H1 (cell line): ENCODE results near the gene UBC. TPM values are rescaled to one million over a fixed set of nuclear protein-coding genes. Genes with fewer than 3 reads are reported as not detected.

Experiments used
- CTCF ChIA-PET: fragments of 300-600 bp; sonication (Branson Sonifier 250); formaldehyde crosslinking; loops from one replicate; lab custom pipeline; 2021; ENCODE audit not compliant: partially characterized antibody; lab: Charles Lee
- POLR2A ChIA-PET: fragments of 300-600 bp; sonication (Branson Sonifier 250); formaldehyde crosslinking; loops from one replicate; lab custom pipeline; 2021; ENCODE audit warnings: inconsistent platforms; ENCODE audit not compliant: partially characterized antibody; lab: Charles Lee
- DNase-seq, 2 experiments: peaks; one replicate each; pipeline versions ENCODE4 v3.0.0 to v3.0.0-alpha.2; 2010 to 2022; ENCODE audit warnings: low spot score in 2 of 2, low read depth in 1 of 2, mixed read lengths in 1 of 2
- FAIRE-seq: peaks from 2 replicates; lab custom pipeline; 2011; peaks lifted over from hg19 to GRCh38; lab: Jason Lieb, UNC
- H2AFZ ChIP-seq: 2 replicates; pipeline ENCODE4 v1.8.1; 2012; ENCODE audit warnings: low read length, inconsistent platforms
- H2AK5ac ChIP-seq: 2 replicates; pipeline ENCODE4 v1.6.1; 2013; ENCODE audit warnings: low read depth, low read length
- H2BK120ac ChIP-seq: replicated peaks from 2 replicates; pipeline ENCODE3; 2013; ENCODE audit warnings: low read depth, low read length, inconsistent platforms
- H2BK12ac ChIP-seq: 2 replicates; pipeline ENCODE4 v1.6.1; 2013; ENCODE audit warnings: low read depth, low read length
- H2BK15ac ChIP-seq: 2 replicates; pipeline ENCODE4 v1.6.1; 2013; ENCODE audit warnings: low read length
- H2BK20ac ChIP-seq: 2 replicates; pipeline ENCODE4 v1.6.1; 2013; ENCODE audit warnings: low read length
- H2BK5ac ChIP-seq: 2 replicates; pipeline ENCODE4 v1.6.1; 2013; ENCODE audit warnings: low read depth, low read length
- H3K14ac ChIP-seq: 2 replicates; pipeline ENCODE4 v1.6.1; 2013; ENCODE audit warnings: inconsistent platforms; ENCODE audit not compliant: insufficient read length
- H3K18ac ChIP-seq: 2 replicates; pipeline ENCODE4 v1.6.1; 2013; ENCODE audit warnings: low read length; ENCODE audit errors: extremely low read depth
- H3K23ac ChIP-seq: 2 replicates; pipeline ENCODE4 v1.6.1; 2013; ENCODE audit warnings: inconsistent platforms; ENCODE audit not compliant: insufficient read length
- H3K23me2 ChIP-seq: 2 replicates; pipeline ENCODE4 v1.6.1; 2013; ENCODE audit warnings: low read depth, low read length
- H3K27ac ChIP-seq: 2 replicates; pipeline ENCODE4 v1.6.1; 2011; ENCODE audit warnings: low read depth, low read length, inconsistent platforms
- H3K27me3 ChIP-seq, 4 experiments: replicated peaks in 1 of 4; 1 replicate in 1 of 4; 2 replicates in 3 of 4; pipeline versions ENCODE4 v1.6.1 to v1.8.1; 2011 to 2013; ENCODE audit warnings: low read length in 3 of 4, mild to moderate bottlenecking in 3 of 4, inconsistent platforms in 2 of 4, mixed read lengths in 2 of 4, moderate library complexity in 1 of 4; ENCODE audit not compliant: control insufficient read depth in 3 of 4, insufficient read depth in 3 of 4; ENCODE audit errors: extremely low read depth in 1 of 4
- H3K36me3 ChIP-seq, 4 experiments: 2 replicates each; pipeline versions ENCODE4 v1.6.1 to v1.8.1; 2011 to 2013; ENCODE audit warnings: mild to moderate bottlenecking in 4 of 4, low read length in 3 of 4, moderate library complexity in 2 of 4, control low read depth in 1 of 4, inconsistent platforms in 1 of 4; ENCODE audit not compliant: insufficient read depth in 4 of 4, control insufficient read depth in 2 of 4
- H3K4ac ChIP-seq: replicated peaks from 2 replicates; pipeline ENCODE3; 2013; ENCODE audit warnings: low read length, low read depth, mixed read lengths, inconsistent platforms; ENCODE audit not compliant: insufficient read length
- H3K4me1 ChIP-seq, 4 experiments: replicated peaks in 1 of 4; 1 replicate in 1 of 4; 2 replicates in 3 of 4; pipeline versions ENCODE4 v1.6.1 to v1.8.1; 2011 to 2013; ENCODE audit warnings: low read length in 3 of 4, inconsistent platforms in 2 of 4, mixed read lengths in 1 of 4; ENCODE audit not compliant: insufficient read depth in 4 of 4, control insufficient read depth in 3 of 4
- H3K4me2 ChIP-seq, 2 experiments: 2 replicates each; pipeline versions ENCODE4 v1.6.1 to v1.8.1; 2011 to 2013; ENCODE audit warnings: low read depth in 2 of 2, low read length in 2 of 2, control low read depth in 1 of 2, inconsistent platforms in 1 of 2, mild to moderate bottlenecking in 1 of 2; ENCODE audit not compliant: insufficient read depth in 1 of 2
- H3K4me3 ChIP-seq, 4 experiments: fragments of 200-600, 300-600 bp in 1 of 4; sonication (generic), shearing (Covaris generic), sonication (Bioruptor Twin) in 1 of 4; 2 replicates each; pipeline versions ENCODE4 v1.5.1 to v1.8.1; 2011 to 2016; ENCODE audit warnings: low read length in 4 of 4, low read depth in 3 of 4, control low read depth in 2 of 4, inconsistent platforms in 2 of 4, mild to moderate bottlenecking in 2 of 4, mixed read lengths in 1 of 4, moderate library complexity in 1 of 4; ENCODE audit not compliant: insufficient read depth in 2 of 4; ENCODE audit errors: extremely low read depth in 1 of 4
- H3K56ac ChIP-seq: replicated peaks from 2 replicates; pipeline ENCODE3; 2013; ENCODE audit warnings: low read depth, mild to moderate bottlenecking, mixed read lengths, low read length, inconsistent platforms; ENCODE audit not compliant: insufficient read length
- H3K79me1 ChIP-seq: 2 replicates; pipeline ENCODE4 v1.6.1; 2013; ENCODE audit warnings: low read depth, low read length, control low read depth
- H3K79me2 ChIP-seq, 2 experiments: 2 replicates each; pipeline versions ENCODE4 v1.6.1 to v1.8.1; 2012 to 2013; ENCODE audit warnings: low read length in 2 of 2, mild to moderate bottlenecking in 2 of 2, inconsistent platforms in 1 of 2; ENCODE audit not compliant: insufficient read depth in 2 of 2, control insufficient read depth in 1 of 2
- H3K9ac ChIP-seq, 4 experiments: replicated peaks in 1 of 4; 1 replicate in 1 of 4; 2 replicates in 3 of 4; pipeline versions ENCODE4 v1.6.1 to v1.8.1; 2011 to 2013; ENCODE audit warnings: low read depth in 3 of 4, low read length in 3 of 4, control low read depth in 2 of 4, mild to moderate bottlenecking in 2 of 4, moderate library complexity in 2 of 4, inconsistent platforms in 1 of 4; ENCODE audit errors: extremely low read depth in 1 of 4
- H3K9me3 ChIP-seq, 2 experiments: 2 replicates each; pipeline versions ENCODE4 v1.6.1 to v1.8.1; 2012 to 2013; ENCODE audit warnings: mild to moderate bottlenecking in 2 of 2, moderate library complexity in 2 of 2, control low read depth in 1 of 2, inconsistent platforms in 1 of 2, low read depth in 1 of 2, low read length in 1 of 2, mixed read lengths in 1 of 2; ENCODE audit not compliant: insufficient read depth in 2 of 2
- H4K20me1 ChIP-seq, 2 experiments: replicated peaks in 1 of 2; 2 replicates each; pipeline versions ENCODE3 to v1.8.1; 2011 to 2013; ENCODE audit warnings: inconsistent platforms in 2 of 2, low read length in 2 of 2, mild to moderate bottlenecking in 1 of 2; ENCODE audit not compliant: insufficient read depth in 2 of 2, control insufficient read depth in 1 of 2
- H4K5ac ChIP-seq: 2 replicates; pipeline ENCODE4 v1.6.1; 2013; ENCODE audit warnings: low read length, low read depth, mixed read lengths, inconsistent platforms; ENCODE audit not compliant: insufficient read length
- H4K8ac ChIP-seq: 2 replicates; pipeline ENCODE4 v1.8.0; 2013; ENCODE audit warnings: mild to moderate bottlenecking, moderate library complexity, low read length, inconsistent platforms; ENCODE audit not compliant: insufficient read depth; ENCODE audit errors: extremely low read depth
- H4K91ac ChIP-seq: replicated peaks from 2 replicates; pipeline ENCODE3; 2013; ENCODE audit warnings: low read length, mixed read lengths, inconsistent platforms; ENCODE audit not compliant: insufficient read length
- BCL11A ChIP-seq, 2 experiments: IDR thresholded peaks; one replicate each; pipeline ENCODE4 v1.6.1; 2011; ENCODE audit warnings: low read depth in 2 of 2, low read length in 2 of 2, mild to moderate bottlenecking in 2 of 2
- BRCA1 ChIP-seq: IDR thresholded peaks from 2 replicates; pipeline ENCODE4 v1.6.1; 2012; ENCODE audit warnings: low read depth, low read length, improper control_type of control experiment
- CBX8 ChIP-seq: fragments of 300-800, 300-1000 bp; sonication (generic); IDR thresholded peaks from 2 replicates; pipeline ENCODE4 v1.7.1; 2016; ENCODE audit warnings: low read depth, low read length, borderline replicate concordance
- GTF2F1 ChIP-seq: IDR thresholded peaks from 2 replicates; pipeline ENCODE4 v1.6.1; 2012; ENCODE audit warnings: low read depth, low read length, improper control_type of control experiment, borderline replicate concordance
- HDAC2 ChIP-seq, 2 experiments: fragments of 300-600 bp in 1 of 2; sonication (generic) in 1 of 2; IDR thresholded peaks; 2 replicates each; pipeline ENCODE4 v1.6.1; 2011 to 2012; ENCODE audit warnings: low read depth in 2 of 2, low read length in 2 of 2, mild to moderate bottlenecking in 2 of 2, moderate library complexity in 2 of 2, borderline replicate concordance in 1 of 2, inconsistent platforms in 1 of 2
- HDAC6 ChIP-seq: IDR thresholded peaks from one replicate; pipeline ENCODE4 v1.7.1; 2012; ENCODE audit warnings: low read depth, mild to moderate bottlenecking, inconsistent platforms, low read length, moderate library complexity
- KDM4A ChIP-seq: IDR thresholded peaks from one replicate; pipeline ENCODE4 v1.7.1; 2012; ENCODE audit warnings: low read depth, mild to moderate bottlenecking, moderate library complexity, low read length, inconsistent platforms; ENCODE audit not compliant: severe bottlenecking
- KDM5A ChIP-seq: fragments of 200-600 bp; IDR thresholded peaks from 2 replicates; pipeline ENCODE4 v1.7.1; 2012; ENCODE audit warnings: mild to moderate bottlenecking, low read length, inconsistent platforms, mixed read lengths
- SIRT6 ChIP-seq: IDR thresholded peaks from one replicate; pipeline ENCODE4 v1.7.1; 2012; ENCODE audit warnings: low read length, inconsistent platforms
- SUZ12 ChIP-seq: fragments of 200-600 bp; sonication (generic); IDR thresholded peaks from 2 replicates; pipeline ENCODE4 v1.6.1; 2012; ENCODE audit warnings: mild to moderate bottlenecking, inconsistent platforms, low read length, moderate library complexity, mixed read lengths
- WGBS, 2 experiments: shearing (Covaris generic) in 1 of 2; methylation state at CpG; one replicate each; pipeline versions ENCODE4 v1.1.6 to v1.1.7; 2013 to 2015; ENCODE audit warnings: low lambda C conversion rate in 2 of 2, mixed read lengths in 2 of 2, inconsistent platforms in 1 of 2, low coverage in 1 of 2, missing lambda C conversion rate in 1 of 2; ENCODE audit not compliant: insufficient replicate concordance in 2 of 2, insufficient coverage in 1 of 2, insufficient read length in 1 of 2; ENCODE audit errors: extremely low coverage in 1 of 2, missing lambda C conversion rate in 1 of 2; 5-methylcytosine and 5-hydroxymethylcytosine counted together
- polyA plus RNA-seq, 7 experiments: library from polyadenylated mRNA; depleted of rRNA in 3 of 7; stranded (reverse) in 5 of 7; unstranded in 2 of 7; fragments of >200 nt in 5 of 7; fragments of 200-250 nt in 2 of 7; gene quantifications; 1 replicate in 5 of 7; 2 replicates in 1 of 7; 4 replicates in 1 of 7; pipeline versions ENCODE4 v1.2.1 to v1.2.3, GENCODE V29; 2011 to 2013; ENCODE audit warnings: missing spikeins in 2 of 7, mixed read lengths in 2 of 7
- total RNA-seq: library from RNA; stranded (reverse); fragmentation: NEBNext Ultra II Directional; extraction: Animal tissue kit (Norgen Biotek cat#: 25700); gene quantifications from 2 replicates; pipeline ENCODE4 v1.2.1, GENCODE V29; 2021
- TF ChIP-seq, protein P1 (sequence below), 3 experiments: IDR thresholded peaks; 1 replicate in 2 of 3; 2 replicates in 1 of 3; pipeline versions ENCODE4 v1.5.1 to v1.6.1; 2011; ENCODE audit warnings: low read length in 3 of 3, mild to moderate bottlenecking in 3 of 3, inconsistent platforms in 2 of 3, low read depth in 1 of 3, moderate library complexity in 1 of 3; ENCODE audit not compliant: insufficient read depth in 1 of 3; ENCODE audit errors: control extremely low read depth in 1 of 3

Gene UBC
- total and polyA plus RNA-seq, 2 of the 8 experiments (the other 6 are each of a cell fraction or from before 2014, with no cell fraction given), result 559 to 749 TPM

GRCh38 chr12:124947013-124947412 lies 32.6 kb upstream of the UBC start:
- ChIA-PET POLR2A (interaction anchor here (1.0 to 2.4 kb wide), 3 partner anchors 12 to 22 kb away, joined by 3 to 6 read pairs (median 5); no protein-coding TSS in a partner anchor), CTCF (no interaction called here)
- Histone ChIP-seq H4K8ac (no peak overlapping the region), H3K79me2 (no peaks in the 10 kb centered on the region), H4K91ac (no peak overlapping the region), H2BK5ac (no peak overlapping the region), H2AFZ (no peak overlapping the region), H3K27me3 (no peaks in the 10 kb centered on the region), H3K4ac (no peak overlapping the region), H4K20me1 (peaks cover 0 to 3% of the 10 kb centered on the region in 2 experiments), H4K5ac (no peak overlapping the region), H2BK120ac (no peak overlapping the region), H3K56ac (no peak overlapping the region), H2AK5ac (no peak overlapping the region), H3K23me2 (no peaks in the 10 kb centered on the region), H3K9ac (no peak overlapping the region), H3K27ac (no peak overlapping the region), H3K36me3 (peaks cover 14 to 28% (median 24%) of the 10 kb centered on the region in 4 experiments), H3K4me1 (no peaks in the 10 kb centered on the region), H3K4me2 (no peak overlapping the region), H3K23ac (no peak overlapping the region), H3K18ac (no peak overlapping the region), H2BK20ac (no peak overlapping the region), H2BK12ac (no peak overlapping the region), H3K79me1 (no peaks in the 10 kb centered on the region; the same call in 1 of the 2 replicates), H3K4me3 (no peak overlapping the region), H3K9me3 (no peaks in the 10 kb centered on the region), H2BK15ac (no peak overlapping the region), H3K14ac (no peak overlapping the region)
- no peak for FAIRE-seq
- WGBS, 2 experiments, result 93% methylated on average over 11 of the region's 11 CpGs; no CpG with 5 or more reads in 1 of the 2 experiments
- no peak for DNase-seq
- TF ChIP-seq SUZ12 (no peak), HDAC2 (IDR thresholded peaks at IDR 0.05; ENCODE audit: borderline replicate concordance in 1 of 2, low read depth in 2 of 2, low read length in 2 of 2) (no peak), BRCA1 (no peak), SIRT6 (no peak), KDM5A (no peak), BCL11A (IDR thresholded peaks at IDR 0.05; ENCODE audit: low read depth in 2 of 2, low read length in 2 of 2) (no peak), KDM4A (no peak), HDAC6 (no peak), CBX8 (no peak), GTF2F1 (no peak)
- TF ChIP-seq, protein P1, sequence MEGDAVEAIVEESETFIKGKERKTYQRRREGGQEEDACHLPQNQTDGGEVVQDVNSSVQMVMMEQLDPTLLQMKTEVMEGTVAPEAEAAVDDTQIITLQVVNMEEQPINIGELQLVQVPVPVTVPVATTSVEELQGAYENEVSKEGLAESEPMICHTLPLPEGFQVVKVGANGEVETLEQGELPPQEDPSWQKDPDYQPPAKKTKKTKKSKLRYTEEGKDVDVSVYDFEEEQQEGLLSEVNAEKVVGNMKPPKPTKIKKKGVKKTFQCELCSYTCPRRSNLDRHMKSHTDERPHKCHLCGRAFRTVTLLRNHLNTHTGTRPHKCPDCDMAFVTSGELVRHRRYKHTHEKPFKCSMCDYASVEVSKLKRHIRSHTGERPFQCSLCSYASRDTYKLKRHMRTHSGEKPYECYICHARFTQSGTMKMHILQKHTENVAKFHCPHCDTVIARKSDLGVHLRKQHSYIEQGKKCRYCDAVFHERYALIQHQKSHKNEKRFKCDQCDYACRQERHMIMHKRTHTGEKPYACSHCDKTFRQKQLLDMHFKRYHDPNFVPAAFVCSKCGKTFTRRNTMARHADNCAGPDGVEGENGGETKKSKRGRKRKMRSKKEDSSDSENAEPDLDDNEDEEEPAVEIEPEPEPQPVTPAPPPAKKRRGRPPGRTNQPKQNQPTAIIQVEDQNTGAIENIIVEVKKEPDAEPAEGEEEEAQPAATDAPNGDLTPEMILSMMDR (IDR thresholded peaks at IDR 0.05; ENCODE audit: control extremely low read depth in 1 of 3, insufficient read depth in 1 of 3, low read depth in 1 of 3, low read length in 3 of 3), result no peak
